Endothelial cell of hepatic sinusoid (primary cell): Measurements from ENCODE around the gene PRSS53.
"Not testable (repeated sequence)": the region's sequence is repeated elsewhere in the genome, so short reads cannot be mapped to it uniquely, and the experiment has no call there.

Experiments
- in situ Hi-C: cut with HindIII; loops from 2 replicates; pipeline ENCODE4 v1.10.0; 2017; ENCODE audit warnings: low sequenced_read_pairs

PRSS53 gene

DNA sequence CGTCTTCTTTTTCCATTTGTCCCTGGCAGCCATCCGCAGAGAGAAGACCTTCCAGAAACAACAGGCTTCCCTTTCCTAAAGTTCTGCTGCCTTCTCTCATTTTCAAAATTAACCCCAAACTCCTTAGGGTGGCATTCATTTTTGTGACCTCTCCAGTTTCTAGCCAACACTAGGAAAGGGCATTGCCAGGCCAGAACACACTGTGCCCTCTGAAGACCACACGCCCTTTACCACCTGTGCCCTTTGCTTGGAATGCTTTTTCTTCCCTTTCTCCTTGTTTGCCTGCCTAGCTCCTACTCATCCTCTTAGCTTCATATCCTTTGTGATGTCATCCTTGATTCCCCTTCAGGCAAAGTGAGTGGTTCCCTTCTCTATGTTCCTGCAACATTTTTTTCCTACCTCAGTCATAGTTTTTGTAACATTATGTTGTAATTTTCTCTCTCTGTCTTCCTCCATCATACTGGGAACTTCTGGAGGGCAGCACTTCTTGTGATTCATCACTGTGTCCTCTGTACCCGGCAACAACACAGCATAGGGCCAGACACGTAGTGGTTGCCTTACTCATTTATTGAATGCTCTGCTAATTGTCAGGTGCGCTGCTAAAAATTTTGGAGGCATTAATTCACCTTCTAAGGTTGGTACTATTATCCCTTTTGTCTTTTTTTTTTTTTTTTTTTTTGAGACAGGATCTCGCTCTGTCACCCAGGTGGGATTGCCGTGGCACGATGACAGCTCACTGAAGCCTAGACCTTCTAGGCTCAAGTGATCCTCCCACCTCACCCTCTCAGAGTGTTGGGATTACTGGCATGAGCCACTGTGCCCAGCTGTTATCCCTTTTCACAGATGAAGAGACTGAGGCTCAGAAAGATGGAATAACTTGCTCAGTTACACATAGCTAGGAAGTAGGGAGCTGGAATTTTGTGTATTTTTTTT, 29.7 kb upstream of the PRSS53 start:
- in situ Hi-C loops, result no loop called here

DNA sequence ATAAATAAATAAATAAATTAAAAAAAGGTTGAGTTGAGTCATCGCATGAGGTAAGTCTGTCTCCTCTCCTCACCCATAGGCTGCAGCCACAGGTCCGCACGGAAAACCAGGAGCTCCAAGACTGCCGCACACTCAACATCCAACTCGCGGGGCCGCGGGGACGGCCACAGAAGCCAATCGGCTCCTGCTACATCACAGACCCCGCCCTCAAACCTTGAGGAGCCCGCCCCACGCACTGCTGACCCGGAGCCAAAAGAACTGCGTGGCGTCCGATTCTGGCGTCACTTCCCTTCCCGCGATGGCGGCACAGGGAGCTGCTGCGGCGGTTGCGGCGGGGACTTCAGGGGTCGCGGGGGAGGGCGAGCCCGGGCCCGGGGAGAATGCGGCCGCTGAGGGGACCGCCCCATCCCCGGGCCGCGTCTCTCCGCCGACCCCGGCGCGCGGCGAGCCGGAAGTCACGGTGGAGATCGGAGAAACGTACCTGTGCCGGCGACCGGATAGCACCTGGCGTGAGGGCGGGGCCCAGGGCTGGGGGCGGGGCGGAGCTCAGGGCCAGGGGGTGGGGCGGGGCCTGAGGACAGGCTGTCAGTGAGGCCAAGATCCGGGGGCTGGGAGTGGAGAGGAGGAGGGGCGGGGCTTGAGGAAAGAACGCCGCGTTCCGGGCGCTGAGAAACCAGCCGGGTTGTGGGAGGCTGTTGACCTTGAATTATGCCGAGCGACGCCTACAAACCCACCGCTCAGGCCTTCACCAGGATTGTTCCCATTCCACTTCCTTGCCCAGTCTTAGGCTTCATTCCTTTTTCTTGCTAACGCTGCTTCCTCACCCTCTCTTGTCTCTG, 28.9 kb upstream of the PRSS53 start, which contains the start of gene KAT8:
TSS of gene KAT8 (plus strand) at position 281 of the 839 bp plus-strand sequence. CDS start at position 299, 18 bp downstream.
- in situ Hi-C loops, result no loop called here

DNA sequence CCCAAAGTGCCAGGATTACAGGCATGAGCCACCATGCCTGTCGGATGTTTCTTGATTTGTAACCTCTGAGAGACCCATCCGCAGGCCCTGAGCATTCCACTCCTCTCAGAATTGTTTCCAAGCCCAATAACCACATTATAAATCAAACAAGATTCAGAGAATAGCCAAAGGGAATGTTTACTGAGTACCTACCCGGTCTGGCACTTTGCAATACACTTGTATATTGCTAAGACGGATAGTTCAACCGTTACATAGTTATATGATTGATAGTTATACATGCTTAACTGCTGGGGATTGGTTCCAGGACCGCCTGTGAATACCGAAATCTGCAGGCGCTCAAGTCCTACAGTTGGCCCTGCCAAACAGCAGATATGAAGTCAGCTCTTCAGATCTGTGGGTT, 25.7 kb upstream of the PRSS53 start:
- in situ Hi-C loops, result no loop called here

DNA sequence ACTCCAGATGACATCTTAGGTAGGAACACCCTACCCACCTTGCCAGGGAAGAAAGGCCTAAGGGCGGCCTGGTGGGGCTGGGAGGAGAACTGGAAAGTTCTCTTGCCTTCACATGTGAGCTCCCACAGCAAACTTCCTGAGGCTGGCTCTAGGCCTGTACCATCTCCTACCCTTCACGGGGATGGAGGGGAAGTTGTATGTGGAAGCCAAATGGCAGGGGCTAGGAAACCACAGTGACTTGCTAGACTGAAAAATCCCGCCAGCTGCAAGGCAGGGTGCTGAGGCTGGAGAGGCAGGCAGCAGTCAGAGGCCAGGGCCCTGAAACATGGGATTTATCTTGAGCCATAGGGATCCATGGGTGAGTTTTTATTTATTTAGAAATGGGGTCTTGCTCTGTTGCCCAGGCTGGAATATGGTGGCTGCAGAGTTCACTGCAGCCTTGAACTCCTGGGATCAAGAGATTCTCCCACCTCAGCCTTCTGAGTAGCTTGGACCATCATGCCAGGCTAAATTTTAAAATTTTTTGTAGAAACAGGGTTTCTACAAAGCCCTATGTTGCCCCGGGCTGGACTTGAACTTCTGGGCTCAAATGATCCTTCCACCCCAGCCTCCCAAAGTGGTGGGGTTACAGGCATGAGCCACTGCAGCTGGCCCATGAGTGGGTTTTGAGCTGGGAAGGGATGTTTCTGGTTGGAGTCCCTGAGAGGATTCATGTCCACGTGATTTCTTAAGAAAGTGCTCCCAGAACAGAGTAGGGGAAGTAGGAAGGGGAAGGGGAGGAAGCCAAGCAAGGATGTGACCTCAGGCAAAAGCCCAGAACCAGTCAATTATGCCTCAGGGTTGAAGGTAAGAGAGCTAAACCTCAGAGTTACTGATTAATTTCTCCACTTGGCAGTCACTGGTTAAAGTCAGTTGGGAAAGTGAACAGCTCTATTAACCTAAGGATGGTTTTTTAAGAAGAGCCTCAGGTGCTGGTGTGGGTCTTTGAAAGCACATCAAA, 24.7 kb upstream of the PRSS53 start:
- in situ Hi-C loops, result no loop called here

DNA sequence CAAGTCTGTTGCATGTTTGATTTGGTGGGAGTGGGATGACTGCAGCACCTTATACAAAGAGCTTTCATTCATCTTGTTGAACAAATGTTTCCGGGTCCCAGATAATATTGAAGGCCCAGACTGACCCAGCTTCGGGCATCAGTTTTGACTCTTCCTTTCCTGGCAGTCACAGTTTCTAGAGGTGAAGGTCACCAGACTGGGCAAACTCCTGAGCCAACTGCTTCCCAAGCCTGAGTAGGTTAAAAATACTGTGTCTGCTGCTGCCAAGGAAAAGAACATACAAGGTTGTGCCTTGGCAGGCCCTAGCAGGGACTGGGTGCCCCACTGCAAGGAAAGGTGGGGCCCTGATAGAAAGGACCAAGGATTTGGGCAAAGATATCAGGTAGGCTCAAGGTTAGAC, 24.0 kb upstream of the PRSS53 start:
- in situ Hi-C loops, result no loop called here

DNA sequence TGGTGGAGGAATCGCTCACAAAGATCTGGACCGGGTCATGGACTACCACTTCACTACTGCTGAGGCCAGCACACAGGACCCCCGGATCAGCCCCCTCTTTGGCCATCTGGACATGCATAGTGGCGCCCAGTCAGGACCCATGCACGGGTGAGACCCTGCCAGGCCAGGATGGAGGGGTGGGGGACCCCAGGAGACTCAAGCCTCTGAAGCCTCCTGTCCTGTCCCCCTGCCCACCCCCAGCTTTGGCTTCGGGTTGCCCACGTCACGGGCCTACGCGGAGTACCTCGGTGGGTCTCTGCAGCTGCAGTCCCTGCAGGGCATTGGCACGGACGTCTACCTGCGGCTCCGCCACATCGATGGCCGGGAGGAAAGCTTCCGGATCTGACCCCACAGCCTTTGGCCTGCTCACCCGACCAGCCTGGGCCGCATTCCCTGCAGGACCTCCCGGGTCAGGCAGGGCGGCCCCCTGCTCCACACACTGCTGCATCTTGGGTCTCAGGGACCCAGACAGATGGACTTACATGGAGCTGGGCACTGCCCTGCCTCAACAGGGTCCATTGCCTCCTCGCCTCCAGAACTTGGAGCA, 23.2 kb upstream of the PRSS53 start:
- in situ Hi-C loops, result no loop called here

DNA sequence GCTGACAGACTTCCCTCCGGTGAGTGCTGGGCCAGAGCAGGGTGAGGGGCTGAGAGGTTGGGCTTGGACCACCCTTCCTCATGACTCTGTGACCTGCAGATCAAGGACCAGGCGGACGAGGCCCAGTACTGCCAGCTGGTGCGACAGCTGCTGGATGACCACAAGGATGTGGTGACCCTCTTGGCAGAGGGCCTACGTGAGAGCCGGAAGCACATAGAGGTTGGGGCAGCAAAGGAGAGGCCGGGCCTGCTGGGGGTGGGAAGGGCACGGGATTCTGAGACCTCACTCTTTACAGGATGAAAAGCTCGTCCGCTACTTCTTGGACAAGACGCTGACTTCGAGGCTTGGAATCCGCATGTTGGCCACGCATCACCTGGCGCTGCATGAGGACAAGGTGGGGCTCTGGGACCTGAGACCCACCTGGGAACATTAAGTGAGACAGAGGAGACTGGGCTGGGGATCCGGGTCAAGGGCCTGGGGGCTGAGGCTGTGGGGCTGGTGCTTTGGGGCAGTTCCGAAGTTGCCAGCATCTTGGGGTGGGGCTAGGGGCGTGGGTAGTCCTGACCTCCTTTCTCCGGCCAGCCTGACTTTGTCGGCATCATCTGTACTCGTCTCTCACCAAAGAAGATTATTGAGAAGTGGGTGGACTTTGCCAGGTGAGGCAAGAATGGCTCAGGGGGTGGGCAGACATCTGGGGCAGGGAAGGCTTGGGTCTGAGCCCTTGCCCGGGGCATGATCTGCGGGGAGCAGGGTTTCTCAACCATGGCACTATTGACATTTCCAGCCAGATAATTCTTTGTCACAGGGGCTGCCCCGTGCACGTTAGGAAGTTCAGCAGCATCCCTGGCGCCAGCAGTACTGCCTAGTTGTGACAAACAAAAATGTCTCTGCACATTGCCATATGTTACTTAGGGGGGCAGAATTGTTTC, 21.6 kb upstream of the PRSS53 start:
- in situ Hi-C loops, result no loop called here

DNA sequence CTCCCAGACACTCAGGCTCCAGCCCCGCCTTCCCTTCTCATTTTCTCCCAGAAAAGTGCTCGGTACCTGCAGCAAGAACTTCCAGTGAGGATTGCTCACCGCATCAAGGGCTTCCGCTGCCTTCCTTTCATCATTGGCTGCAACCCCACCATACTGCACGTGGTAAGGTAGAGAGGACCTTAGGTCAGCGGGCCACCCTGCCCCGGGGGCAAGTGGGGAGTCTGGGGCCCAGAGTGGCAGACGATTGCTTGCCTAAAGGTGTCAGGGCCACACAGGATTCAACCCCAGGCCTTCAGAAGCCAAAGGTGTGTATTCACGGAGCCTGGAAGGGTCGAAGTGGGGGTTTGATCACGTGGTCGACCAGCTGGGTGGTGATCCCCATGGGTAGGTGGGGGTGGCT, 20.9 kb upstream of the PRSS53 start:
- in situ Hi-C loops, result no loop called here

DNA sequence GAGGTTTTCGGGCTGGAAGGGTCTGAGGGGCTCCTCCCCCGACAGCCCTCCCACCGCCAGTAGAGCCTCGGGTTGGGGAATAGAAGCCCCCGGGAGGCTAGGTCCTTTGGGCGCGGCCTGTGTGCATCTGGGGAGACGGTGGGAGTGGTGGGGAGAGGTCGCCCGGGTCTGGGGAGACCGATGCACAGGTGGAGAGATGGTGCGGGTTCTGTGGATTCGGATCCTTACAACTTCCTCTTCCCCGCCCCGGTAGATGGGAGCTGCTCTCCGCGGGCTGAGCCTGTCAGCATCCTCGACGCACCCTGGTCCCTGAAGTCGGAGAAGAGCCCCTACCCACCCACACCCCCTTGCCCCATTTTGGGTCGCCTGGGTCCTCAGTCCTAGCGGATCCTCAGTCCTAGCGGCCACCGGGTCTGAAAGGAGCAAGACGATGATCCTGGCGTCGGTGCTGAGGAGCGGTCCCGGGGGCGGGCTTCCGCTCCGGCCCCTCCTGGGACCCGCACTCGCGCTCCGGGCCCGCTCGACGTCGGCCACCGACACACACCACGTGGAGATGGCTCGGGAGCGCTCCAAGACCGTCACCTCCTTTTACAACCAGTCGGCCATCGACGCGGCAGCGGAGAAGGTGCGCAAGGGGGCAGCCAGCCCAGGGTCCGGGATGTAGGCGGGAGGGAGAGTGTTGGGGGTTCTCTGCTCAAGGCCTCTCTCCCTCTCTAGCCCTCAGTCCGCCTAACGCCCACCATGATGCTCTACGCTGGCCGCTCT, 20.2 kb upstream of the PRSS53 start:
- in situ Hi-C loops, result no loop called here

DNA sequence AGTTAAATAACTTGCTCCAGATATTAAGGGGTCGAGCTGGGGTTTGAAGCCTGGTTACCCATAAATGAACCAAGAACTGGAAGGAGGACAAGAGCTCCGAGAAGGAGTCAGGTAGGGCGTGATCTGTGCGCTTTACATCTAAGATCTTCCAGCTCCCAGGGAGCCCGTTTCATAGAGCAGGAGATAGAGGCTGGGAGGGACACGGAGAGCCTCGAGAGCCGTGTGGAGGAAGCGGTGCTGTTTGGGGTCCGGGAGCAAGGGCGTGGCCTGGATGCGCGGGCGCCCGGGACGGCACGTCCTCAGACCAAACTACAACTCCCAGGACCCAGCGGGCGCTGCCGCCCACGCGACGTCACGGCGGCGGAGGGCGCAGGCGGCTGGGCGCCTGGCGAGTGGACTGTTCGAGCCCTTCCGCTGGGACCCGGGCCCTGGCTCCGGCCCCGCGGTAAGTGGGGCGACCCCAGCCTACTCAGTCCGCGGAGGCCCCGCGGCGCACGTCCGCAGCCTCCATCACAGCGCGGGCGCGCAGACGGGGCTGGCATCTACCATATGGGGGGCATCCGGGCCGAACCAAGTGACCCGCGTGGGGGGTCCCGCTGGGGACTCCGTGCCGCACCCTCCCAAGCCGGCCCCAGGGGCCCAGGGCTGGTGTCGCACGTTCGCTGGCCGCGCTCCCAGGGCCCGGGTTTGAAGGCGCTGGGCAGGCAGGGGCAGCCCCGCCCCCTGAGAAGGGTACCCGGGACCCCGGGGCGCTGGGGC, 19.5 kb upstream of the PRSS53 start, which contains the start of gene BCKDK:
TSS of gene BCKDK (plus strand) at position 352 of the 759 bp plus-strand sequence. CDS start 838 bp downstream, outside the sequence.
- in situ Hi-C loops, result no loop called here

DNA sequence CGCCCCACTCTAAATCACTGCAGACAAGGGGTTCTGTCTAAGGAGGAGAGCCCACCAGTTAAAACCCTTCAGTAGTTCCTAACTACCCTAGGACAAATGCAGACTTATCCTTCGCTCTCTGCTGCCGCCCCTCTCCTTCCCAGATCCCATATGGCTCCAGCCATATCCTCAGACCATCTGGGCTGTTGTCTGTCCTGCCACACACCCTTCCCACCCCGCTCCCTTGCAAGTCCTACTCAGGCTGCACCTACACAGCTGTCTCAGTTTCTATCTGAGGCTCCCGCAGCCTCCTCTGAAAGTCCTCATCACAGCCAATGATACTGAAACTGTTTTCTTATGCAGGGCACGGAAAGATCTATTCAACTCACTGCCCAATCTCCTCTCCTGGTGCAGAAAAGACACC, 18.7 kb upstream of the PRSS53 start:
- in situ Hi-C loops, result no loop called here

DNA sequence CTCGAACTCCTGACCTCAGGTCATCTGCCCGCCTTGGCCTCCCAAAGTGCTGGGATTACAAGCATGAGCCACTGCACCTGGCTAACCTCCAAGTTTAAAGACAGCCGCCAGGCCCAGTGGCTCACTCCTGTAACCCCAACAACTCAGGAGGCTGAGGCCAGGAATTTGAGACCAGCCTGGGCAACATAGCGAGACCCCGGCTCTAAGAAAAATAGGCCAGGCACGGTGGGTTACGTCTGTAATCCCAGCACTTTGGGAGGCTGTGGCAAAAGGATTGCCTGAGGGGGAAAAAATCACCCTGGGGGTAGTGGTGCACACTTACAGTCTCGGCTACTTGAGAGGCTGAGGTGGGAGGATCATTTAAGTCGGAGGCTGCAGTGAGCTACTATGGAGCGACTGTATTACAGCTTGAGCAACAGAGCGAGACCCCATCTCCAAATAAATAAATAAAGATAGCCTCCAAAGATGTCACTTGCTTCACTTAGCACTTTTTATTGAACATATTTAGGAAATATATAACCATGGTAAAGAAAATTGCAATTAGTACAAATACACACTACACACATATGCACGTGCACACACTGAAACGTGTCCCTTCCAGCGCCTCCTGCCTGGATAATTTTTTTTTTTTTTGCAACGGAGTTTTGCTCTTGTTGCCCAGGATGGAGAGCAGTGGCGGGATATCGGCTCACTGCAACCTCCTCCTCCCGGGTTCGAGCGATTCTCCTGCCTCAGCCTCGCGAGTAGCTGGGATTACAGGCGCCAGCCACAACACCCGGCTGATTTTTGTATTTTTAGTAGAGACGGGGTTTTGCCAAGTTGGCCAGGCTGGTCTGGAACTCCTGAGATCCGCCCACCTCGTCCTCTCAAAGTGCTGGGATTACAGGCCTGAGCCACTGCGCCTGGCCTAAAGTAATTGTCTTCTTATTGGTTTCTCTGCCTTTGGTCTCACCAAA, 18.0 kb upstream of the PRSS53 start:
- in situ Hi-C loops, result no loop called here

DNA sequence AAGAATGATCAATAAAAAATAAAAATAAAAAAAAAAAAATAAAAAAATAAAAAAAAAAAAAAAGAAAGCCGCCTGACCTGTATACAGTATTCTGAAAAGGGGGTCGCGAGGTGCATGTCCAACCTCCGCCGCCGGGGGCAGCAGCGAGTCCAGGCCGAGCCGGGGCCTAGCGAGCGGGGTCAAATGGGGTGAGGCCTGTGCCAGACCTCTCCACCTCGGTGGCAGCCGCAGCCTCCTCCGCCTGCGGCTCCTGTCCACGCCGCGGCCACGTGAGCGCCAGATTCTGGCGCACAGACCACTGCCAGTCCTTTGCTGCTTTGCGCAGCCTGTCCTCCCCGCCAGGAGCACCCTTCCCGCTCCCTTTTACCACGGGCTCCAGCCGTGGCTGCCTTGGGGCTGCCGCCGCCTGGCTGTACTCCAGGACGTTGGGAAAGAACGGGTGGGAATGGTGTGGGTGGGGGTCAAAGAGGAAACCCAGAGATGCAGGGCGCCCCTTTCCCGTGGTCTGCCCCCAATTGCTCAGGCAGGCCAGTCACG, 17.0 kb upstream of the PRSS53 start:
- in situ Hi-C loops, result no loop called here

DNA sequence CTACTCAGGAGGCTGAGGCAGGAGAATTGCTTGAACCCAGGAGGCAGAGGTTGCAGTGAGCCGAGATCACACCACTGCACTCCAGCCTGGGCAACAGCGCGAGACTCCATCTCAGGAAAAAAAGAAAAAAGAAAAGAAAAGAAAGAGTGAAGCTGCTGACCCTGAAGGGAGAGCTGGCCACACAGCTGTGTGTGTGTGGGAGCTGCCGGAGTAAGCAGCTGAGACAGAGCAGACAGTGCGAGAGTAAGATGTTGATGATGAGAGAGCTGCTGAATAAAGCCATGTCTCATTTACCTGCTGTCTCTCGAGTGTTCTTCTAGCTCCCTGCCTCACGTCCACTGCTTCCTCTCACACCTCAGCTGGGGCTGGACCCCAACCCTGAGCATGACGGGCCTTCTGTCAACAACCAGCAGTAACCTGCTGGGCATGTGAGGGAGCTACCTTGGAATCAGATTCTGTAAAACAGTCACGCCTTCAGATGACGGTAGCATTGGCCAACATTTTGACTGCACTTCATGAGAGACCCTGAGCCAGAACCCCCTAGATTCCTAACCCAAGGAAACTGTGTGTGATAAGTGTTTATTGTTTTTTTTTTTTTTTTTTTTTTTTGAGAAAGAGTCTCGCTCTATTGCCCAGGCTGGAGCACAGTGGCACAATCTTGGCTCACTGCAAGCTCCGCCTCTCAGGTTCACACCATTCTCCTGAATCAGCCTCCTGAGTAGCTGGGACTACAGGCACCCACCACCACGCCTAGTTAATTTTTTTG, 12.3 kb upstream of the PRSS53 start:
- in situ Hi-C loops, result not testable (repeated sequence)

DNA sequence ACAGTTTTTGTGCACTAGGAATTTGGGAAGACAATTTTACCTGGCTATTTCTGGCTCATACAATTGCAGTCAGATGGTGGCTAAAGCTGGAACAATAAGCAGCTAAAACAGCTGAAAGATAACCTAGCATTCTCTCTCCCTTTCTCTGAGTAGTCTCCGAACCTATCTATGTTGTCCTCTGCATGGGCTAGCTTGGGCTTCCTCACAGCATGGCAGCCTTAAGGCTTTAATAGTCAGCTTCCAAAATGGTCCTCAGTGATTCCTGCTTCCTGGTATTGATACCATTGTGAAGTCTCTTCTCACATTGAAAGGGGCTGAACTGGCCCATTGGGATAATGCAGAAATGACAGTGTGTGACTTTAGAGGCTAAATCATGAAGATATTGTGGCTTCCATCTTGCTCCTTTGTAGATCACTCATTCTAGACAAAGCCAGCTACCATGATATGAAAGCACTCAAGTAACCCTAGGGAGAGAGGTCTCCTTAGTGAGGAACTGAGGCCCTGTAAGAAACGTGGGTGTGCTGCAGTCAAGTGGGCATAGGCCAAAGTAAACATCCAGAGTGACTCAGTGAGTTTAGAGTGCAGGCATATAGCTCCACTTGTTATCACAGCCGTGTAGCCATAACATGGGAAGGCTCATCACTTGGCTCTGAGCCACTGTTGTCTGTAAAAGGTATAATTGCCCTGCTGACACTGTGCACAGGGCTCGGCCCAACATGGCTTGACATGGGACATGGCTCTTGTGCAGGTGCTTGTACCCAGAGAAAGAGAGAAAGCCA, 11.3 kb upstream of the PRSS53 start:
- in situ Hi-C loops, result no loop called here
